Measurements from ENCODE around the gene PRKD2. TPM values are rescaled to one million over a fixed set of nuclear protein-coding genes. Genes with fewer than 3 reads are reported as not detected.

Gene PRKD2
- total RNA-seq, 1 donor from 2014 or later, result 14.9 TPM

GRCh38 chr19:46755077-46755852 lies 38.4 kb upstream of the PRKD2 start:
- Histone ChIP-seq H3K36me3 (no peaks in the 10 kb centered on the region), H4K20me1 (ENCODE audit: low read depth) (peaks cover 18% of the 10 kb centered on the region), H3K79me2 (ENCODE audit: low read depth) (peaks cover 3% of the 10 kb centered on the region), H3K4me2 (no peak overlapping the region), H3K27me3 (no peaks in the 10 kb centered on the region), H3K9me3 (ENCODE audit: low read depth) (no peaks in the 10 kb centered on the region), H3K4me3 (no peak overlapping the region), H3F3A (ENCODE audit: low read depth) (peaks cover 10% of the 10 kb centered on the region), H3K27ac (no peak overlapping the region), H3K4me1 (no peaks in the 10 kb centered on the region), H2AFZ (replicated peaks) (no peak overlapping the region), H3K9ac (no peak overlapping the region)
- DNase-seq (ENCODE audit: low spot score), result no peak
- Mint-ChIP-seq H3K27me3 (ENCODE audit: insufficient read depth, low read depth) (peaks cover 8% of the 10 kb centered on the region), H3K4me1 (no peaks in the 10 kb centered on the region), H3K9me3 (no peaks in the 10 kb centered on the region), H3K27ac (no peak overlapping the region), H3K36me3 (peaks cover 15% of the 10 kb centered on the region), H3K4me3 (no peak overlapping the region)
- TF ChIP-seq CTCF (IDR thresholded peaks at IDR 0.05), result no peak
- TF ChIP-seq EZH2 (IDR thresholded peaks at IDR 0.05), result no peak
- no peak for TF ChIP-seq EZH2phosphoT487 (IDR thresholded peaks at IDR 0.05)

- Histone ChIP-seq H3K27me3 (no peaks in the 10 kb centered on the region), H3K9me3 (ENCODE audit: low read depth) (no peaks in the 10 kb centered on the region), H3K27ac (no peak overlapping the region), H3K36me3 (peaks cover 3% of the 10 kb centered on the region), H4K20me1 (ENCODE audit: low read depth) (peaks cover 18% of the 10 kb centered on the region), H2AFZ (replicated peaks) (no peak overlapping the region), H3K4me3 (no peak overlapping the region), H3K9ac (no peak overlapping the region), H3K4me2 (no peak overlapping the region), H3K79me2 (ENCODE audit: low read depth) (peaks cover 9% of the 10 kb centered on the region), H3F3A (ENCODE audit: low read depth) (peaks cover 15% of the 10 kb centered on the region), H3K4me1 (no peaks in the 10 kb centered on the region)
- H3K4me3 Mint-ChIP-seq, result no peak overlapping the region
- peaks cover under 1% of the 10 kb centered on the region for H3K4me1 Mint-ChIP-seq
- H3K36me3 Mint-ChIP-seq, result peaks cover 18% of the 10 kb centered on the region
- H3K9me3 Mint-ChIP-seq, result no peaks in the 10 kb centered on the region
- no peak for TF ChIP-seq EZH2phosphoT487 (IDR thresholded peaks at IDR 0.05)
- peak; percentile 60 for TF ChIP-seq CTCF (IDR thresholded peaks at IDR 0.05)
- no peak overlapping the region for H3K27ac Mint-ChIP-seq
- peak; percentile 75 for DNase-seq (ENCODE audit: low spot score)
- peaks cover 10% of the 10 kb centered on the region for H3K27me3 Mint-ChIP-seq (ENCODE audit: insufficient read depth, low read depth)
These were observed 36.7 kb upstream of the PRKD2 start for GRCh38 chr19:46753420-46754155.

DNA sequence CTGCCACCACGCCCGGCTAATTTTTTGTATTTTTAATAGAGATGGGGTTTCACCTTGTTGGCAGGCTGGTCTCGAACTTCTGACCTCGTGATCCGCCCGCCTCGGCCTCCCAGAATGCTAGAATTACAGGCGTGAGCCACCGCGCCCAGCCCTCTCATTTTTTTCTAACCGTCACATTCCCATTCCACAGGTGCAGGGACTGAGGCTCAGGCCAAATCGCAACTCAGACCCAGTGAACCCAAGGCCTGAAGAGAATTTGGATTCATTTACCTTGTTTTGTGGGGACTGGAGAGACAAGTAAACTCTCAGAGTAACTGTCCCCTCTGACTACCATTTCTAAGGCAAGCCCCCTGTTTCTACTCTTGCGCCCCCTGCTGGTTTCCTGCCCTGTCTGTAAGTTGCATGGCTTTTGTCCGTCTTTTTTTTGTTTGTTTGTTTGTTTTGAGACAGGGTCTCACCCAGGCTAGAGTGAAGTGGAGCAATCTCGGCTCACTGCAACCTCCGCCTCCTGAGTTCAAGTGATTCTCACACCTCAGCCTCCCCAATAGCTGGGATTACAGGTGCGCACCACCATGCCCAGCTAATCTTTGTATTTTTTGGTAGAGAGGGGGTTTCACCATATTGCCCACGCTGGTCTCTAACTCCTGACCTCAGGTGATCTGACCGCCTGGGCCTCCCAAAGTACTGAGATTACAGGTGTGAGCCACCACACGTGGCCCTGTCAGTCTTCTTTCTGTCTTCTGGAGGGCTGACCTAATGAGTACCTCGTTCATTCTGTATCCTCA lies 31.6 kb upstream of the PRKD2 start:
- H3K79me2 ChIP-seq (ENCODE audit: low read depth), result peaks cover 47% of the 10 kb centered on the region
- peaks cover 16% of the 10 kb centered on the region for H3K36me3 Mint-ChIP-seq
- H3K27ac Mint-ChIP-seq, result no peak overlapping the region
- peaks cover 25% of the 10 kb centered on the region for H3F3A ChIP-seq (ENCODE audit: low read depth)
- no peak overlapping the region for H3K4me2 ChIP-seq
- peak; percentile 78 for TF ChIP-seq CTCF (IDR thresholded peaks at IDR 0.05)
- TF ChIP-seq EZH2 (IDR thresholded peaks at IDR 0.05), result no peak
- H3K27me3 ChIP-seq, result no peaks in the 10 kb centered on the region
- H3K27me3 Mint-ChIP-seq (ENCODE audit: insufficient read depth, low read depth), result peaks cover 4% of the 10 kb centered on the region
- no peak overlapping the region for H3K27ac ChIP-seq
- DNase-seq (ENCODE audit: low spot score), result peak; percentile 87
- peak overlapping the region; percentile 67 for H3K4me3 Mint-ChIP-seq
- no peaks in the 10 kb centered on the region for H3K9me3 ChIP-seq (ENCODE audit: low read depth)
- H3K4me1 ChIP-seq, result peaks cover 10% of the 10 kb centered on the region
- H2AFZ ChIP-seq (replicated peaks), result no peak overlapping the region
- H3K4me1 Mint-ChIP-seq, result peaks cover 31% of the 10 kb centered on the region
- no peaks in the 10 kb centered on the region for H3K9me3 Mint-ChIP-seq
- H4K20me1 ChIP-seq (ENCODE audit: low read depth), result peaks cover 22% of the 10 kb centered on the region
- no peak overlapping the region for H3K9ac ChIP-seq
- H3K36me3 ChIP-seq, result peaks cover 3% of the 10 kb centered on the region
- H3K4me3 ChIP-seq, result no peak overlapping the region
